A549 treated with DMSO at 1 μM for 4 hours (cell line): ENCODE measurements around the gene PCDHA6. TPM values are rescaled to one million over a fixed set of nuclear protein-coding genes. Genes with fewer than 3 reads are reported as not detected.

Experiments used
- total RNA-seq: library from RNA; stranded (reverse); fragments of 200-300 nt; extraction: Qiagen RNA extraction; gene quantifications from 5 replicates; pipeline ENCODE4 v1.2.3, GENCODE V29; 2022; ENCODE audit warnings: low read depth

PCDHA6 gene, protein sequence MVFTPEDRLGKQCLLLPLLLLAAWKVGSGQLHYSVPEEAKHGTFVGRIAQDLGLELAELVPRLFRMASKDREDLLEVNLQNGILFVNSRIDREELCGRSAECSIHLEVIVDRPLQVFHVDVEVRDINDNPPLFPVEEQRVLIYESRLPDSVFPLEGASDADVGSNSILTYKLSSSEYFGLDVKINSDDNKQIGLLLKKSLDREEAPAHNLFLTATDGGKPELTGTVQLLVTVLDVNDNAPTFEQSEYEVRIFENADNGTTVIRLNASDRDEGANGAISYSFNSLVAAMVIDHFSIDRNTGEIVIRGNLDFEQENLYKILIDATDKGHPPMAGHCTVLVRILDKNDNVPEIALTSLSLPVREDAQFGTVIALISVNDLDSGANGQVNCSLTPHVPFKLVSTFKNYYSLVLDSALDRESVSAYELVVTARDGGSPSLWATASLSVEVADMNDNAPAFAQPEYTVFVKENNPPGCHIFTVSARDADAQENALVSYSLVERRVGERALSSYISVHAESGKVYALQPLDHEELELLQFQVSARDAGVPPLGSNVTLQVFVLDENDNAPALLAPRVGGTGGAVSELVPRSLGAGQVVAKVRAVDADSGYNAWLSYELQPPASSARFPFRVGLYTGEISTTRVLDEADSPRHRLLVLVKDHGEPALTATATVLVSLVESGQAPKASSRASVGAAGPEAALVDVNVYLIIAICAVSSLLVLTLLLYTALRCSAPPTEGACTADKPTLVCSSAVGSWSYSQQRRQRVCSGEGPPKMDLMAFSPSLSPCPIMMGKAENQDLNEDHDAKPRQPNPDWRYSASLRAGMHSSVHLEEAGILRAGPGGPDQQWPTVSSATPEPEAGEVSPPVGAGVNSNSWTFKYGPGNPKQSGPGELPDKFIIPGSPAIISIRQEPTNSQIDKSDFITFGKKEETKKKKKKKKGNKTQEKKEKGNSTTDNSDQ
- total RNA-seq, result 0.08 to 0.10 TPM (median 0.09 TPM) in 3 of 5 replicates, not detected in the others

DNA sequence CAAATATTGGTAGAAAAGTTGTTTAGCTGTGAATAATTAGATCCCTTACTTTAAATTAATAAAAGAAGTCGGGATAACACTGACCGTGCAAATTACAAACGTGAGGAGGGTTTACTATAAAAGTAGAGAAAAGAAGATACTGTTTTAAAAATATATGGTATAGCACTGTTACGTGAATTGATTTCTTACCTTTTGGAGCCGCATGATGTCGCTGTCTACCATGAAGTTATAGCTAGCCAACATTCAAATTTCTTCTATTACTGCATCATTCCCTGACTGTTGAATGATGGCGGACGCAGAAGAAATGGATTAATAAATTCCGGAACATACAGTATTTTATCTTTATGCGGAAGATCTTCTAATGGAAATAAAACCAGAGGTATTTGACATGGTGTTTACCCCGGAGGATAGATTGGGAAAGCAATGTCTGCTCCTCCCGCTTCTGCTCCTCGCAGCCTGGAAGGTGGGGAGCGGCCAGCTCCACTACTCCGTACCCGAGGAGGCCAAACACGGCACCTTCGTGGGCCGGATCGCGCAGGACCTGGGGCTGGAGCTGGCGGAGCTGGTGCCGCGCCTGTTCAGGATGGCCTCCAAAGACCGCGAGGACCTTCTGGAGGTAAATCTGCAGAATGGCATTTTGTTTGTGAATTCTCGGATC lies at the start of gene PCDHA6:
TSS of gene PCDHA6 (plus strand) at position 257 of the 658 bp plus-strand sequence. CDS start at position 389, 132 bp downstream.

DNA sequence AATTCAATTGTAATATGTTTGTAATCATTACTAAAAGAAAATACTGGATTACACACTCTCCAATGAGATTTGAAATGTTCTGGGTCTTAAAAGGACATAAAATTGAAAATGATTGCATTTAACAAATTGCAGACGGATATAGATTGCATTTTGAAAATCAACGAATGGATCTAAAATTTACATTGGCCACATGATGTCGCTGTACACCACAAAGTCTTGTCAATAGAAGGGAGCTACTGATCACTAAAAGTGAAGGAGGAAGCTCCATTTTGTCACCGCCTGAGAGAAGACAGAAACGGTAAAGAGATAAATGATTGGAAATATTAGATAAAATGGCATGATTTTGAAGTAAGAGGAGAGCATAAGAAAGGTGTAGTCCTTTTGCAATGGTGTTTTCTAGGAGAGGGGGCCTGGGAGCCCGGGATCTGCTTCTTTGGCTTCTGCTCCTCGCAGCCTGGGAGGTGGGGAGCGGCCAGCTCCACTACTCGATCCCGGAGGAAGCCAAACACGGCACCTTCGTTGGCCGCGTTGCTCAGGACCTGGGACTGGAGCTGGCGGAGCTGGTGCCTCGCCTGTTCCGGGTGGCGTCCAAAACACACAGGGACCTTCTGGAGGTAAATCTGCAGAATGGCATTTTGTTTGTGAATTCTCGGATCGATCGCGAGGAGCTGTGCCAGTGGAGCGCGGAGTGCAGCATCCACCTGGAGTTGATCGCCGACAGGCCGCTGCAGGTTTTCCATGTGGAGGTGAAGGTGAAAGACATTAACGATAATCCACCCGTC lies 41.7 kb upstream of the PCDHA6 start, which contains the start of gene PCDHA1:
TSS of gene PCDHA1 (plus strand) at position 236 of the 782 bp plus-strand sequence.

DNA sequence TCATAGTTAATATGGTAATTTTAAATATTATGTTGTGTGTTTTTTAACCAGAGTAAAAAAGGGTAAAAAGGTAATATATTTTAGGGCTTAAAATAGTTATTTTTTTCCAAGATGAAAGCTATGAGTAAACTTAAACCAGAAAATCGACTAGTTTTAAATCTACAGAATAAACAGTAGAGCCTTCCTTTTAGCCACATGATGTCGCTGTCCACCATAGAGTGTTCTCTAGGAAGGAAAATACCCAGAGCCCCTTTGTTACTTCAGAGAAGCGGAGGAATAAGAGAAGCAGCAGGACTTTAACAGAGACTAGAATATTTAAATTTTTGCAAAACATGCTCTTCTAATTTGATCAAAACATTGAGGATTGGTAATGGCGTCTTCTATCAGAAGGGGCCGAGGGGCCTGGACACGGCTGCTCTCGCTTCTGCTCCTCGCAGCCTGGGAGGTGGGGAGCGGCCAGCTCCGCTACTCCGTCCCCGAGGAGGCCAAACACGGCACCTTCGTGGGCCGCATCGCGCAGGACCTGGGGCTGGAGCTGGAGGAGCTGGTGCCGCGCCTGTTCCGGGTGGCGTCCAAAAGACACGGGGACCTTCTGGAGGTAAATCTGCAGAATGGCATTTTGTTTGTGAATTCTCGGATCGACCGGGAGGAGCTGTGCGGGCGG lies 33.0 kb upstream of the PCDHA6 start, which contains the start of gene PCDHA2:
TSS of gene PCDHA2 (plus strand) at position 258 of the 664 bp plus-strand sequence.

DNA sequence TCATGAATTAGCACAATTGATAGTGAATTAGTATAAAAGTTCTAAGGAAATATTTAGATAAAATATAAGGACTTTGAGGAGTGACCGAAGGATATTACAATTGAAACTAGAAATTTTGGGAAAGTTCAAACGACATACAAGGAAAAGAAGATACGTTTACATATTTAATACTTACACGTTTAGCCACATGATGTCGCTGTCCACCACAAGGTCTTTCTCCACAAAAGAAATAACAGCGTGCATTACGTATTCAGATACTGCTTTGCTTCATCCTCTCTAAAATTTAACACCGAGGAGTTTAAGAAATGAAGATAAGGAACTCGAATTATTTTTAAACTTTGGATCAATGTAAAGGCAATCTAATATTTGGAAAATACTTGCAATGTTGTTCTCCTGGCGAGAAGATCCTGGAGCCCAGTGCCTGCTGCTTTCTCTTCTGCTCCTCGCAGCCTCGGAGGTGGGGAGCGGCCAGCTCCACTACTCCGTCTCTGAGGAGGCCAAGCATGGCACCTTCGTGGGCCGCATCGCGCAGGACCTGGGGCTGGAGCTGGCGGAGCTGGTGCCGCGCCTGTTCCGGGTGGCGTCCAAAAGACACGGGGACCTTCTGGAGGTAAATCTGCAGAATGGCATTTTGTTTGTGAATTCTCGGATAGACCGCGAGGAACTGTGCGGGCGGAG lies 26.8 kb upstream of the PCDHA6 start, which contains the start of gene PCDHA3:
TSS of gene PCDHA3 (plus strand) at position 242 of the 678 bp plus-strand sequence.

DNA sequence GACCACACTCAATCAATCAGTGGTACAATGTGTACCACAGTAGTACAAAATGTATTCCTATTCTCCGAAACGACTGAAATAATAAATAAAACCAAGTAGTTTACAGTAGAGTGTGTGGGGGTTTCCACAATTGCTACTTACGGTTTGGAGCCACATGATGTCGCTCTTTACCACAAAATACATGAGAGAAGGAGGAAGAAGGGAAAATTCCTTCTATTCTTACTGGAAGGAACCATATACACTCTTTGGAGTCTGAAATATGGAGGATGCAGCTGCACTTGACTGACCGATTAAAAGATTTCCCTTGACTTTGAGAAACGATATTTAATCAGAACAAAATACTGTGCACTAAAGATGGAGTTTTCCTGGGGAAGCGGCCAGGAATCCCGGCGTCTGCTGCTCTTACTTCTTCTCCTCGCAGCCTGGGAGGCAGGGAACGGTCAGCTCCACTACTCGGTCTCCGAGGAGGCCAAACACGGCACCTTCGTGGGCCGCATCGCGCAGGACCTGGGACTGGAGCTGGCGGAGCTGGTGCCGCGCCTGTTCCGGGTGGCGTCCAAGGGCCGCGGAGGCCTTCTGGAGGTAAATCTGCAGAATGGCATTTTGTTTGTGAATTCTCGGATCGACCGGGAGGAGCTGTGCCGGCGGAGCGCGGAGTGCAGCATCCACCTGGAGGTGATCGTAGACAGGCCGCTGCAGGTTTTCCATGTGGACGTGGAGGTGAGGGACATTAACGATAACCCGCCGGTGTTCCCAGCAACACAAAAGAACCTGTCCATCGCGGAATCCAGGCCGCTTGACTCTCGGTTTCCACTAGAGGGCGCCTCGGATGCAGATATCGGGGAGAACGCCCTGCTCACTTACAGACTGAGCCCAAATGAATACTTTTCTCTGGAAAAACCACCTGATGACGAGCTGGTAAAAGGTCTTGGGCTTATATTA lies 20.7 kb upstream of the PCDHA6 start, which contains the start of gene PCDHA4:
TSS of gene PCDHA4 (plus strand) at position 235 of the 942 bp plus-strand sequence.

DNA sequence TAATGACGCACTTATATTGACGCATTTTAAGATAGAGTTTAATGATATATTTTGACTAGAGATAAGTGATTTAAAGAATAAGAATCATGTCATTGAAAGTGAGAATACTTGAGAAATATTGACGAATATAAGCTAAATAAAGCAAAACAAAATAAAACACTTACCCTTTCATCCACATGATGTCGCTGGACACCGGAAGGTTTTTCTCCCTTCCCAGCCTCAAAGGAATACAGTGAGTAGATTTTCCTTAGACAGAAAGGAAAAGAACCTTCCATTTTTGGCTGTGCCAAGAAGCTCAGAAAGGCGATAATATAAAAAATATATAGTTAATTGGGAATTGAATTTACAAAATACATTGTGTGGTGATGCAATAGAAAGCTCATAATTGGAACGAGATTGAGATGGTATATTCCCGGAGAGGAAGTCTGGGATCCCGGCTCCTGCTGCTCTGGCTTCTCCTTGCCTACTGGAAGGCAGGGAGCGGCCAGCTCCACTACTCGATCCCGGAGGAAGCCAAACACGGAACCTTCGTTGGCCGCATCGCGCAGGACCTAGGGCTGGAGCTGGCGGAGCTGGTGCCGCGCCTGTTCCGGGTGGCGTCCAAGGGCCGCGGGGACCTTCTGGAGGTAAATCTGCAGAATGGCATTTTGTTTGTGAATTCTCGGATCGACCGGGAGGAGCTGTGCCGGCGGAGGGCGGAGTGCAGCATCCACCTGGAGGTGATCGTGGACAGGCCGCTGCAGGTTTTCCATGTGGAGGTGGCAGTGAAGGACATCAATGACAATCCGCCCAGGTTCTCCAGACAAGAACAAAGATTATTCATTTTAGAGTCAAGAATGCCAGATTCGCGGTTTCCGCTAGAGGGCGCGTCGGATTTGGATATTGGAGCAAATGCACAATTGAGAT lies 6.1 kb upstream of the PCDHA6 start, which contains the start of gene PCDHA5:
TSS of gene PCDHA5 (plus strand) at position 239 of the 906 bp plus-strand sequence.

DNA sequence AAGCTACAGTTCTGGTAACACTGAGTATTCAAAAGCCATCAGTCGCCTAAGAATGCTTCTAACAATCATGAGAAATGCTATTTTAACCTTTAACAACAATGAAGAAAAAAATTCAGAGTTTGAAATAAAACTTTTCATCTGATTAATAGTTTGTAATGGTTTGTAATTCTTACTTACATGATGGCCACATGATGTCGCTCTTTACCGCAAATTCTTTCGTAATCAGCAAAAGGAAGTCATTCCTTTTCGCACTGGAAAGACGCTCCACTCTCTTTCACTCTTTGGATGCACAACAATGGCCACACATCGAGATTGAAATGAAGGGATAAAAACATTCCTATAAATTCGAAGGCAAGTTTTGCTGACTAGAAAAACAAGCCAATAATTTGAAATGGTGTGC lies 6.2 kb downstream of the PCDHA6 start, which contains the start of gene PCDHA7:
TSS of gene PCDHA7 (plus strand) at position 277 of the 400 bp plus-strand sequence. CDS start at position 392, 115 bp downstream.

DNA sequence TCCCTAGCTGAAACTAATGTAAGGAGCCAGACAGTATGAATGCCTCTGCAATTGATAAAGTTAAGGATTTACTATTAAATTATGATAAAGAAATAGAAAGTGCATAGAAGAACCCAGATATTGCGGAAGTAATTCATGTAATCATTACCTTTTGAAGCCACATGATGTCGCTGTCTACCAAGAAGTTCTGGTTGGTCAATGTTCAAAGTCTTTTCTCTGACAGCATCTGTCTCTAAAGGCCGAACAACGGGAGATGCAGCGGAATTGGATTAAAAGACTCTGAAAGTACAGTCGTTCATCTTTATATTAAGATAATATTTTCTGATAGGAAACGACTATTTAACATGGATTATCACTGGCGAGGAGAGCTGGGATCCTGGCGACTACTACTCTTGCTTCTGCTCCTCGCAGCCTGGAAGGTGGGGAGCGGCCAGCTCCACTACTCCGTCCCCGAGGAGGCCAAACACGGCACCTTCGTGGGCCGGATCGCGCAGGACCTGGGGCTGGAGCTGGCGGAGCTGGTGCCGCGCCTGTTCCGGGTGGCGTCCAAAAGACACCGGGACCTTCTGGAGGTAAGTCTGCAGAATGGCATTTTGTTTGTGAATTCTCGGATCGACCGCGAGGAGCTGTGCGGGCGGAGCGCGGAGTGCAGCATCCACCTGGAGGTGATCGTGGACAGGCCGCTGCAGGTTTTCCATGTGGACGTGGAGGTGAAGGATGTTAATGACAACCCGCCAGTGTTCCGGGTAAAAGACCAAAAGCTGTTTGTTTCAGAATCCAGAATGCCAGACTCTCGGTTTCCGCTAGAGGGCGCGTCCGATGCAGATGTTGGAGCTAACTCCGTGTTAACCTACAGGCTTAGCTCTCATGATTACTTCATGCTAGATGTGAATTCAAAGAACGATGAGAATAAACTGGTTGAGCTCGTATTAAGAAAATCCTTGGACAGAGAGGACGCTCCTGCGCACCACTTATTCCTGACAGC lies 13.5 kb downstream of the PCDHA6 start, which contains the start of gene PCDHA8:
TSS of gene PCDHA8 (plus strand) at position 210 of the 985 bp plus-strand sequence. CDS start at position 345, 135 bp downstream.

DNA sequence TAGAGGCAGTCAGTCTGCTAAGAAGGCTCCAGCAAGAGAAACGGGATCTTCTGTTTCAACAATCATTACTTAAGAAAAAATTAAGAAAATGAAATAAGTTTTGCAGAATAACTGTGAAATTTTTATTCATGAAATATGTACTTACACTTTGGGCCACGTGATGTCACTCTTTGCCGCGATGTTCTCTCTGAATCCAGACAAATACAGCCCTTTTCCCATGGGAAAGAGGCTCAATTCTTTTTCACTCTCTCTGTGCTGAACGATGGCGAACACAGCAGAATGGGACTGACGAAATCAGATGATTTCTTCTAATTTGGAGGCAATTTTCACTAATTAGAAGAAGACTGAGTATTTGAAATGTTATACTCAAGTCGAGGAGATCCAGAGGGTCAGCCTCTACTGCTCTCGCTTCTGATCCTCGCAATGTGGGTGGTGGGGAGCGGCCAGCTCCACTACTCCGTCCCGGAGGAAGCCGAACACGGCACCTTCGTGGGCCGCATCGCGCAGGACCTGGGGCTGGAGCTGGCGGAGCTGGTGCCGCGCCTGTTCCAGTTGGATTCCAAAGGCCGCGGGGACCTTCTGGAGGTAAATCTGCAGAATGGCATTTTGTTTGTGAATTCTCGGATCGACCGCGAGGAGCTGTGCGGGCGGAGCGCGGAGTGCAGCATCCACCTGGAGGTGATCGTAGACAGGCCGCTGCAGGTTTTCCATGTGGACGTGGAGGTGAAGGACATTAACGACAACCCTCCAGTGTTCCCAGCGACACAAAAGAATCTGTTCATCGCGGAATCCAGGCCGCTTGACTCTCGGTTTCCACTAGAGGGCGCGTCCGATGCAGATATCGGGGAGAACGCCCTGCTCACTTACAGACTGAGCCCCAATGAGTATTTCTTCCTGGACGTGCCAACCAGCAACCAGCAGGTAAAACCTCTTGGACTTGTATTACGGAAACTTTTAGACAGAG lies 20.7 kb downstream of the PCDHA6 start, which contains the start of gene PCDHA9:
TSS of gene PCDHA9 (plus strand) at position 244 of the 964 bp plus-strand sequence. CDS start at position 358, 114 bp downstream.

DNA sequence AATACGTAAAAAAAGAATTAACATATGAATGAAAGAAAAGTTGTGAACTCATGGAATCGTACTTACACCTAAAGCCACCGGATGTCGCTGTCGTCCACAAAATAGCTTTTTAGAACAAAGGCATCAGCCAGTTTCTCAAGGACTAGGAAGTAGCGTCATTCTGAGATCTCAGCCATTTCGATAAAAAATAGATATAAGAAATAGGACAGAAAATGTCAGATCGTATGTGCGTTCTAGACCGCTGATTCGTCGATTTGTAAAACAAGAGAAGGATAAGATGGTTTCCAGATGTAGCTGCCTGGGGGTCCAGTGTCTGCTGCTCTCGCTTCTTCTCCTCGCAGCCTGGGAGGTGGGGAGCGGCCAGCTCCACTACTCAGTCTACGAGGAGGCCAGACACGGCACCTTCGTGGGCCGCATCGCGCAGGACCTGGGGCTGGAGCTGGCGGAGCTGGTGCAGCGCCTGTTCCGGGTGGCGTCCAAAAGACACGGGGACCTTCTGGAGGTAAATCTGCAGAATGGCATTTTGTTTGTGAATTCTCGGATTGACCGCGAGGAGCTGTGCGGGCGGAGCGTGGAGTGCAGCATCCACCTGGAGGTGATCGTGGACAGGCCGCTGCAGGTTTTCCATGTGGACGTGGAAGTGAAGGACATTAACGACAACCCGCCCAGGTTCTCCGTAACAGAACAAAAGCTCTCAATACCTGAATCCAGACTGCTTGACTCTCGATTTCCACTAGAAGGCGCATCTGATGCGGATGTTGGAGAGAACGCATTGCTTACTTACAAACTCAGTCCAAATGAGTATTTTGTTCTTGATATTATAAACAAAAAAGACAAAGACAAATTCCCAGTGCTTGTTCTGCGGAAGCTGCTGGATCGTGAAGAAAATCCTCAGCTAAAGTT lies 28.3 kb downstream of the PCDHA6 start, which contains the start of gene PCDHA10:
TSS of gene PCDHA10 (plus strand) at position 126 of the 903 bp plus-strand sequence. CDS start at position 278, 152 bp downstream.

DNA sequence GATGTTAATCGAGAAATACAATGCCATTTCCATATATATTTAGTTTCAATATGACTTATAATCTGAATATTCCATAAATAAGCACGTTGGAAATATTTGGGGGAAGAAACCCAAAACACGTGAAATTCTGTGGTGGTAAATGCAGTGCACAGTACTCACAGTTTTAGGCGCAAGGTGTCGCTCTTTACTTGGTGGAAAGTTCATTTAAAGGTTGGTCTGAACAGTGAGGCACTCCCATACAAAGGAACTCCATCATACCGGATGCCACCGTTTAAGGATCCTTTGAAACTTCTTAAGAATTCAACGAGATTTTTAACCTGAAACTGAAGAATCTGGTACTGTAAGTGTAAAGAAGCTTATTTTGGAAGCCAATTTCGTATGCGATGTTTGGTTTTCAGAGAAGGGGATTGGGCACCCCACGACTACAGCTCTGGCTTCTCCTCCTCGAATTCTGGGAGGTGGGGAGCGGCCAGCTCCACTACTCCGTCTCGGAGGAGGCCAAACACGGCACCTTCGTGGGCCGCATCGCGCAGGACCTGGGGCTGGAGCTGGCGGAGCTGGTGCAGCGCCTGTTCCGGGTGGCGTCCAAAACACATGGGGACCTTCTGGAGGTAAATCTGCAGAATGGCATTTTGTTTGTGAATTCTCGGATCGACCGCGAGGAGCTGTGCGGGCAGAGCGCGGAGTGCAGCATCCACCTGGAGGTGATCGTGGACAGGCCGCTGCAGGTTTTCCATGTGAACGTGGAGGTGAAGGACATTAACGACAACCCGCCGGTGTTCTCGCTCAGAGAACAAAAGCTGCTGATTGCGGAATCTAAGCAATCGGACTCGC lies 41.2 kb downstream of the PCDHA6 start, which contains the start of gene PCDHA11:
TSS of gene PCDHA11 (plus strand) at position 237 of the 834 bp plus-strand sequence. CDS start at position 384, 147 bp downstream.

